IMR-90 (cell line): ENCODE data around the gene UGT1A10. TPM values are rescaled to one million over a fixed set of nuclear protein-coding genes. Genes with fewer than 3 reads are reported as not detected.

Experiments used
- ATAC-seq: fragments of 200-7000 bp; cut with Tn5 transposase; 2 replicates; pipeline ENCODE4 v1.9.1; 2020; ENCODE audit warnings: low read depth, mild to moderate bottlenecking, moderate library complexity
- BruUV-seq: library from RNA; stranded (reverse); fragments of 400-500 nt; replicated peaks from 2 replicates; lab custom pipeline; 2021; lab: Mats Ljungman, UMichigan
- CTCF ChIA-PET: fragments of 300-600 bp; formaldehyde crosslinking; extraction: SDS; loops from one replicate; lab custom pipeline; 2021; ENCODE audit warnings: antibody characterized with exemption; lab: Yijun Ruan, JAX
- POLR2A ChIA-PET: fragments of 300-600 bp; sonication (Branson Sonifier 250); formaldehyde crosslinking; loops from one replicate; lab custom pipeline; 2022; ENCODE audit warnings: antibody characterized with exemption; ENCODE audit not compliant: unreplicated experiment; lab: Charles Lee
- DNase-seq: peaks from one replicate; pipeline ENCODE4 v3.0.0; 2013
- H2AFZ ChIP-seq: replicated peaks from 2 replicates; pipeline ENCODE3; 2013; ENCODE audit warnings: low read length, mild to moderate bottlenecking; ENCODE audit not compliant: poor library complexity
- H2AK5ac ChIP-seq: 2 replicates; pipeline ENCODE4 v1.6.1; 2013; ENCODE audit warnings: low read depth, low read length, inconsistent platforms
- H2AK9ac ChIP-seq: replicated peaks from 2 replicates; pipeline ENCODE3; 2013; ENCODE audit warnings: mild to moderate bottlenecking, low read depth, low read length, moderate library complexity; ENCODE audit not compliant: poor library complexity
- H2BK120ac ChIP-seq: 2 replicates; pipeline ENCODE4 v1.6.1; 2013; ENCODE audit warnings: low read depth, low read length, inconsistent platforms
- H2BK15ac ChIP-seq: 3 replicates; pipeline ENCODE4 v1.6.1; 2013; ENCODE audit warnings: low read depth, low read length, inconsistent platforms
- H2BK20ac ChIP-seq: 2 replicates; pipeline ENCODE4 v1.6.1; 2013; ENCODE audit warnings: low read depth, mild to moderate bottlenecking, inconsistent platforms, low read length, moderate library complexity
- H2BK5ac ChIP-seq: 2 replicates; pipeline ENCODE4 v1.6.1; 2013; ENCODE audit warnings: mild to moderate bottlenecking, low read depth, low read length, inconsistent platforms; ENCODE audit not compliant: poor library complexity, severe bottlenecking
- H3K14ac ChIP-seq: replicated peaks from 2 replicates; pipeline ENCODE4 v1.6.1; 2013; ENCODE audit warnings: low read depth, low read length, inconsistent platforms
- H3K18ac ChIP-seq: 2 replicates; pipeline ENCODE4 v1.6.1; 2013; ENCODE audit warnings: low read depth, low read length, control low read depth
- H3K23ac ChIP-seq: 2 replicates; pipeline ENCODE4 v1.6.1; 2013; ENCODE audit warnings: low read depth, low read length, inconsistent platforms
- H3K27ac ChIP-seq: 2 replicates; pipeline ENCODE4 v1.5.1; 2013; ENCODE audit warnings: mild to moderate bottlenecking, control low read depth, low read length; ENCODE audit not compliant: insufficient read depth
- H3K27me3 ChIP-seq: 2 replicates; pipeline ENCODE4 v1.6.1; 2013; ENCODE audit warnings: low read length; ENCODE audit not compliant: control insufficient read depth, insufficient read depth
- H3K36me3 ChIP-seq: 2 replicates; pipeline ENCODE4 v1.6.1; 2013; ENCODE audit warnings: low read length, mixed read lengths; ENCODE audit not compliant: control insufficient read depth, insufficient read depth
- H3K4ac ChIP-seq: 2 replicates; pipeline ENCODE4 v1.6.1; 2013; ENCODE audit warnings: low read depth, low read length, inconsistent platforms
- H3K4me1 ChIP-seq: 2 replicates; pipeline ENCODE4 v1.6.1; 2013; ENCODE audit warnings: low read length, mixed read lengths; ENCODE audit not compliant: control insufficient read depth, insufficient read depth
- H3K4me2 ChIP-seq: 2 replicates; pipeline ENCODE4 v1.6.1; 2013; ENCODE audit warnings: low read depth, mild to moderate bottlenecking, control low read depth, low read length, moderate library complexity
- H3K4me3 ChIP-seq: 2 replicates; pipeline ENCODE4 v1.5.1; 2013; ENCODE audit warnings: low read depth, mild to moderate bottlenecking, control low read depth, low read length, moderate library complexity; ENCODE audit not compliant: insufficient read depth
- H3K56ac ChIP-seq: 2 replicates; pipeline ENCODE4 v1.6.1; 2013; ENCODE audit warnings: low read length, inconsistent platforms; ENCODE audit not compliant: insufficient read depth; ENCODE audit errors: extremely low read depth
- H3K79me1 ChIP-seq, 2 experiments: 2 replicates each; pipeline ENCODE4 v1.6.1; 2013; ENCODE audit warnings: low read length in 2 of 2, inconsistent platforms in 1 of 2, low read depth in 1 of 2
- H3K9ac ChIP-seq: 2 replicates; pipeline ENCODE4 v1.6.1; 2013; ENCODE audit warnings: low read depth, low read length, control low read depth
- H3K9me1 ChIP-seq: 2 replicates; pipeline ENCODE4 v1.6.1; 2013; ENCODE audit warnings: low read length, inconsistent platforms; ENCODE audit not compliant: insufficient read depth
- H3K9me3 ChIP-seq: 2 replicates; pipeline ENCODE4 v1.6.1; 2013; ENCODE audit warnings: low read length; ENCODE audit not compliant: control insufficient read depth, insufficient read depth
- H4K20me1 ChIP-seq: 2 replicates; pipeline ENCODE4 v1.6.1; 2013; ENCODE audit warnings: low read length, inconsistent platforms; ENCODE audit not compliant: insufficient read depth
- H4K5ac ChIP-seq: 2 replicates; pipeline ENCODE4 v1.6.1; 2013; ENCODE audit warnings: mild to moderate bottlenecking, low read depth, low read length, control low read depth
- H4K8ac ChIP-seq, 2 experiments: 2 replicates each; pipeline ENCODE4 v1.6.1; 2013; ENCODE audit warnings: low read depth in 2 of 2, low read length in 2 of 2, control low read depth in 1 of 2, inconsistent platforms in 1 of 2
- H4K91ac ChIP-seq: 2 replicates; pipeline ENCODE4 v1.6.1; 2013; ENCODE audit warnings: low read depth, low read length, inconsistent platforms; ENCODE audit not compliant: insufficient read depth
- BHLHE40 ChIP-seq: fragments of 150-350 bp; IDR thresholded peaks from 2 replicates; pipeline ENCODE4 v1.6.1; 2016; ENCODE audit warnings: mild to moderate bottlenecking, low read depth, low read length
- CEBPB ChIP-seq: IDR thresholded peaks from 2 replicates; pipeline ENCODE4 v1.6.1; 2012; ENCODE audit warnings: low read depth, low read length, improper control_type of control experiment
- CHD1 ChIP-seq: IDR thresholded peaks from 2 replicates; pipeline ENCODE4 v1.6.1; 2012; ENCODE audit warnings: low read depth, low read length, improper control_type of control experiment
- CTCF ChIP-seq: conservative IDR thresholded peaks from 2 replicates; pipeline ENCODE4 v1.5.1; 2012; ENCODE audit warnings: mild to moderate bottlenecking, low read depth, low read length, improper control_type of control experiment
- ELK1 ChIP-seq: fragments of 150-350 bp; IDR thresholded peaks from 2 replicates; pipeline ENCODE4 v1.6.1; 2016; ENCODE audit warnings: low read depth, mild to moderate bottlenecking, low read length, moderate library complexity, borderline replicate concordance
- FOS ChIP-seq: fragments of 150-350 bp; IDR thresholded peaks from 2 replicates; pipeline ENCODE4 v1.6.1; 2016; ENCODE audit warnings: low read depth, low read length
- MAFK ChIP-seq: IDR thresholded peaks from 2 replicates; pipeline ENCODE4 v1.6.1; 2012; ENCODE audit warnings: low read depth, low read length, improper control_type of control experiment
- MAZ ChIP-seq: IDR thresholded peaks from 2 replicates; pipeline ENCODE4 v1.6.1; 2012; ENCODE audit warnings: low read depth, mild to moderate bottlenecking, low read length, improper control_type of control experiment, moderate library complexity, borderline replicate concordance
- MXI1 ChIP-seq: IDR thresholded peaks from 2 replicates; pipeline ENCODE4 v1.6.1; 2012; ENCODE audit warnings: low read depth, mild to moderate bottlenecking, low read length, moderate library complexity, borderline replicate concordance
- NFE2L2 ChIP-seq: fragments of 150-350 bp; IDR thresholded peaks from 2 replicates; pipeline ENCODE4 v1.6.1; 2016; ENCODE audit warnings: low read depth, mild to moderate bottlenecking, low read length
- POLR2A ChIP-seq: IDR thresholded peaks from 2 replicates; pipeline ENCODE4 v1.6.1; 2012; ENCODE audit warnings: mild to moderate bottlenecking, low read depth, low read length
- RAD21 ChIP-seq: IDR thresholded peaks from 2 replicates; pipeline ENCODE4 v1.6.1; 2012; ENCODE audit warnings: low read length, improper control_type of control experiment
- RCOR1 ChIP-seq: IDR thresholded peaks from 2 replicates; pipeline ENCODE4 v1.6.1; 2012; ENCODE audit warnings: mild to moderate bottlenecking, low read length, improper control_type of control experiment; ENCODE audit not compliant: insufficient replicate concordance
- RFX5 ChIP-seq: IDR thresholded peaks from 2 replicates; pipeline ENCODE4 v1.8.0; 2012; ENCODE audit warnings: low read depth, mild to moderate bottlenecking, low read length, moderate library complexity
- SMC3 ChIP-seq: fragments of 150-350 bp; IDR thresholded peaks from 2 replicates; pipeline ENCODE4 v1.6.1; 2016; ENCODE audit warnings: low read depth, mild to moderate bottlenecking, antibody characterized with exemption, low read length, moderate library complexity
- USF2 ChIP-seq: fragments of 150-350 bp; IDR thresholded peaks from 2 replicates; pipeline ENCODE4 v1.6.1; 2017; ENCODE audit warnings: mild to moderate bottlenecking, antibody characterized with exemption, low read length, low read depth
- dilution Hi-C: fragments of 300-500 bp; cut with HindIII; formaldehyde crosslinking; loops from one replicate; pipeline ENCODE4 v1.14.3; 2018; ENCODE audit warnings: low sequenced_read_pairs; ENCODE audit not compliant: unreplicated experiment
- in situ Hi-C: fragments of 300-500 bp; cut with MboI; formaldehyde crosslinking; loops from 3 replicates; pipeline ENCODE4 v1.14.3; 2019; ENCODE audit warnings: low sequenced_read_pairs, inconsistent platforms, mixed read lengths
- intact Hi-C: fragments of 100-400 bp; cut with micrococcal nuclease; formaldehyde crosslinking; loops from 2 replicates; pipeline ENCODE4 v1.10.0; 2022
- polyA plus RNA-seq, 3 experiments: library from polyadenylated mRNA; depleted of rRNA; stranded (reverse); fragments of >200 nt; gene quantifications; 2 replicates each; pipeline ENCODE4 v1.2.3, GENCODE V29; 2012; ENCODE audit warnings: low replicate concordance in 1 of 3
- total RNA-seq: library from RNA; depleted of rRNA; stranded (reverse); fragments of >200 nt; gene quantifications from 2 replicates; pipeline ENCODE4 v1.2.3, GENCODE V29; 2012

Gene UGT1A10
- total and polyA plus RNA-seq, 2 of the 4 experiments (the other 2 are of a cell fraction) = not detected

- Histone ChIP-seq H4K20me1 (no peaks in the 10 kb centered on the region), H2AK9ac (no peak overlapping the region), H3K36me3 (no peaks in the 10 kb centered on the region), H3K56ac (no peak overlapping the region), H3K4me1 (peaks cover 3% of the 10 kb centered on the region), H3K27me3 (no peaks in the 10 kb centered on the region), H4K91ac (no peak overlapping the region), H3K9me3 (no peaks in the 10 kb centered on the region), H4K8ac (no peak overlapping the region), H3K9me1 (no peaks in the 10 kb centered on the region), H2BK5ac (no peak overlapping the region), H3K4me3 (no peak overlapping the region), H3K9ac (no peak overlapping the region), H3K18ac (no peak overlapping the region), H3K79me1 (no peaks in the 10 kb centered on the region), H3K27ac (no peak overlapping the region), H3K4ac (no peak overlapping the region), H2BK20ac (no peak overlapping the region), H2AK5ac (no peak overlapping the region), H2AFZ (no peak overlapping the region), H3K4me2 (no peak overlapping the region), H3K23ac (no peak overlapping the region), H2BK120ac (no peak overlapping the region), H3K14ac (no peak overlapping the region), H2BK15ac (no peak overlapping the region), H4K5ac (no peak overlapping the region)
- ATAC-seq = no peak
- in situ Hi-C loops = no loop called here
- POLR2A ChIA-PET = no interaction called here
- no peak for TF ChIP-seq POLR2A
- TF ChIP-seq CHD1 = no peak
- no peak for TF ChIP-seq NFE2L2
- TF ChIP-seq CEBPB = no peak
- TF ChIP-seq RCOR1 = no peak
- TF ChIP-seq RAD21 = no peak
- no peak for TF ChIP-seq MAZ
- no peak for TF ChIP-seq RFX5
- no peak for TF ChIP-seq BHLHE40
- TF ChIP-seq FOS = no peak
- TF ChIP-seq MAFK = no peak
- TF ChIP-seq USF2 = no peak
- no peak for TF ChIP-seq ELK1
- no peak for TF ChIP-seq CTCF
- no peak for TF ChIP-seq MXI1
- TF ChIP-seq SMC3 = no peak
- no TSS peak for BruUV-seq
- dilution Hi-C loops = no loop called here
- CTCF ChIA-PET = no interaction called here
- DNase-seq = no peak
- intact Hi-C loops = no loop called here
These were observed 121.9 kb downstream of the UGT1A10 start for GRCh38 chr2:233758141-233758540.
